Raji (cell line): ENCODE results near the gene THADA.

Experiments
- POLR2A ChIP-seq: IDR thresholded peaks from 2 replicates; pipeline ENCODE4 v1.6.1; 2011; ENCODE audit warnings: low read depth, low read length, control low read depth; ENCODE audit not compliant: insufficient read depth

The THADA gene

GRCh38 chr2:43534569-43534968, 61.3 kb downstream of the THADA start:
- TF ChIP-seq POLR2A, result no peak

GRCh38 chr2:43531251-43531650, 64.6 kb downstream of the THADA start:
- no peak for TF ChIP-seq POLR2A

GRCh38 chr2:43526994-43527393, 68.8 kb downstream of the THADA start:
- TF ChIP-seq POLR2A, result no peak

- TF ChIP-seq POLR2A, result no peak
Measured at GRCh38 chr2:43525506-43525905, 70.3 kb downstream of the THADA start.

GRCh38 chr2:43524177-43524965, 71.5 kb downstream of the THADA start:
- no peak for TF ChIP-seq POLR2A

- TF ChIP-seq POLR2A, result no peak
Measured at GRCh38 chr2:43522177-43522576, 73.7 kb downstream of the THADA start.

- no peak for TF ChIP-seq POLR2A
Measured at GRCh38 chr2:43521568-43521967, 74.3 kb downstream of the THADA start.

- no peak for TF ChIP-seq POLR2A
Measured at GRCh38 chr2:43520919-43521318, 74.9 kb downstream of the THADA start.

- no peak for TF ChIP-seq POLR2A
Measured at GRCh38 chr2:43519643-43520221, 76.1 kb downstream of the THADA start.

- no peak for TF ChIP-seq POLR2A
Measured at GRCh38 chr2:43518718-43519117, 77.1 kb downstream of the THADA start.

- TF ChIP-seq POLR2A, result no peak
Measured at GRCh38 chr2:43518181-43518580, 77.7 kb downstream of the THADA start.

GRCh38 chr2:43515807-43516497, 79.9 kb downstream of the THADA start:
- TF ChIP-seq POLR2A, result no peak

GRCh38 chr2:43515248-43515647, 80.6 kb downstream of the THADA start:
- TF ChIP-seq POLR2A, result no peak

- TF ChIP-seq POLR2A, result no peak
Measured at GRCh38 chr2:43513796-43514195, 82.0 kb downstream of the THADA start.

- no peak for TF ChIP-seq POLR2A
Measured at GRCh38 chr2:43513216-43513615, 82.6 kb downstream of the THADA start.

- TF ChIP-seq POLR2A, result no peak
Measured at GRCh38 chr2:43511199-43511598, 84.6 kb downstream of the THADA start.
